CD14-positive monocyte (primary cell): ENCODE measurements around the gene SYNE2. TPM values are rescaled to one million over a fixed set of nuclear protein-coding genes. Genes with fewer than 3 reads are reported as not detected.

Experiments used
- DNase-seq, 3 donors: peaks; one replicate each; pipeline ENCODE4 v3.0.0-alpha.2; 2011 to 2022
- H2AFZ ChIP-seq: 2 replicates; pipeline ENCODE4 v1.6.0; 2012; ENCODE audit warnings: mild to moderate bottlenecking, low read depth, low read length, inconsistent platforms; ENCODE audit not compliant: insufficient read depth, poor library complexity, severe bottlenecking
- H3K27ac ChIP-seq, 2 donors: 1 replicate in 1 of 2; 2 replicates in 1 of 2; pipeline ENCODE4 v1.5.1; 2012 to 2013; ENCODE audit warnings: low read length in 2 of 2, control low read depth in 1 of 2, inconsistent platforms in 1 of 2, low read depth in 1 of 2, mild to moderate bottlenecking in 1 of 2
- H3K27me3 ChIP-seq, 2 donors: one replicate each; pipeline versions ENCODE4 v1.6.0 to v1.6.1; 2011 to 2013; ENCODE audit warnings: low read length in 2 of 2; ENCODE audit not compliant: control insufficient read depth in 2 of 2, insufficient read depth in 2 of 2
- H3K36me3 ChIP-seq, 2 donors: replicated peaks in 1 of 2; 1 replicate in 1 of 2; 2 replicates in 1 of 2; pipeline versions ENCODE4 v1.5.1 to v1.6.1; 2012 to 2013; ENCODE audit warnings: low read length in 2 of 2, control low read depth in 1 of 2, inconsistent platforms in 1 of 2, mild to moderate bottlenecking in 1 of 2; ENCODE audit not compliant: insufficient read depth in 2 of 2, control insufficient read depth in 1 of 2
- H3K4me1 ChIP-seq, 2 donors: 1 replicate in 1 of 2; 2 replicates in 1 of 2; pipeline versions ENCODE4 v1.5.1 to v1.6.1; 2012 to 2013; ENCODE audit warnings: low read length in 2 of 2, control low read depth in 1 of 2, inconsistent platforms in 1 of 2, mild to moderate bottlenecking in 1 of 2, moderate library complexity in 1 of 2; ENCODE audit not compliant: insufficient read depth in 2 of 2, control insufficient read depth in 1 of 2
- H3K4me2 ChIP-seq: replicated peaks from 2 replicates; pipeline ENCODE3; 2012; ENCODE audit warnings: low read length, moderate library complexity, mild to moderate bottlenecking; ENCODE audit not compliant: poor library complexity, severe bottlenecking; ENCODE audit errors: extremely low read depth
- H3K4me3 ChIP-seq, 3 experiments: fragments of 200-600 bp in 1 of 3; sonication (generic) in 1 of 3; replicated peaks in 1 of 3; 1 replicate in 2 of 3; 2 replicates in 1 of 3; pipeline ENCODE4 v1.5.1; 2011 to 2013; ENCODE audit warnings: low read length in 3 of 3, mild to moderate bottlenecking in 3 of 3, control low read depth in 2 of 3, low read depth in 2 of 3, inconsistent platforms in 1 of 3, moderate library complexity in 1 of 3
- H3K79me2 ChIP-seq: 2 replicates; pipeline ENCODE4 v1.6.0; 2012; ENCODE audit warnings: mild to moderate bottlenecking, control low read depth, inconsistent platforms, low read length, moderate library complexity; ENCODE audit not compliant: insufficient read depth
- H3K9ac ChIP-seq: 2 replicates; pipeline ENCODE4 v1.6.0; 2017; ENCODE audit warnings: low read length, mild to moderate bottlenecking; ENCODE audit not compliant: insufficient read depth, poor library complexity, severe bottlenecking
- H3K9me3 ChIP-seq, 2 donors: replicated peaks in 1 of 2; 1 replicate in 1 of 2; 2 replicates in 1 of 2; pipeline versions ENCODE4 v1.5.1 to v1.6.1; 2012 to 2013; ENCODE audit warnings: low read length in 2 of 2, control low read depth in 1 of 2; ENCODE audit not compliant: control insufficient read depth in 1 of 2, insufficient read depth in 1 of 2
- H4K20me1 ChIP-seq: 2 replicates; pipeline ENCODE4 v1.6.0; 2012; ENCODE audit warnings: mild to moderate bottlenecking, low read length, control low read depth, moderate library complexity; ENCODE audit not compliant: insufficient read depth
- H3K27ac Mint-ChIP-seq, 7 donors: one replicate each; pipeline ENCODE4 v1.8.0; 2020; ENCODE audit warnings: mild to moderate bottlenecking in 7 of 7, mixed read lengths in 7 of 7, moderate library complexity in 6 of 7, inconsistent platforms in 2 of 7
- H3K27me3 Mint-ChIP-seq, 3 donors: one replicate each; pipeline ENCODE4 v1.8.0; 2021 to 2022; ENCODE audit warnings: low read depth in 3 of 3, mild to moderate bottlenecking in 3 of 3, mixed read lengths in 3 of 3, moderate library complexity in 3 of 3, inconsistent platforms in 1 of 3
- H3K36me3 Mint-ChIP-seq, 2 donors: one replicate each; pipeline ENCODE4 v1.8.0; 2020; ENCODE audit warnings: mixed read lengths in 2 of 2, inconsistent platforms in 1 of 2, mild to moderate bottlenecking in 1 of 2
- H3K4me1 Mint-ChIP-seq: one replicate; pipeline ENCODE4 v1.8.0; 2020; ENCODE audit warnings: mild to moderate bottlenecking, mixed read lengths
- H3K4me3 Mint-ChIP-seq, 2 donors: one replicate each; pipeline ENCODE4 v1.8.0; 2020; ENCODE audit warnings: mild to moderate bottlenecking in 2 of 2, mixed read lengths in 2 of 2, moderate library complexity in 1 of 2
- H3K9me3 Mint-ChIP-seq, 7 donors: one replicate each; pipeline ENCODE4 v1.8.0; 2020 to 2022; ENCODE audit warnings: mixed read lengths in 7 of 7, mild to moderate bottlenecking in 6 of 7, moderate library complexity in 6 of 7, inconsistent platforms in 2 of 7
- whole genome bisulfite sequencing: methylation state at CpG from one replicate; pipeline ENCODE4 v1.1.5; 2013; ENCODE audit warnings: missing lambda C conversion rate; ENCODE audit not compliant: insufficient coverage; 5-methylcytosine and 5-hydroxymethylcytosine counted together
- intact Hi-C, 2 donors: fragments of 100-400 bp; cut with micrococcal nuclease; formaldehyde crosslinking; loops; one replicate each; pipeline versions ENCODE4 v1.15.0 to v1.15.1; 2023
- polyA plus RNA-seq, 3 donors: library from polyadenylated mRNA; depleted of rRNA in 1 of 3; unstranded in 2 of 3; stranded (reverse) in 1 of 3; fragments of 300-500 nt in 2 of 3; fragments of >200 nt in 1 of 3; fragmentation: Illumina TruSeq in 2 of 3; gene quantifications; 1 replicate in 2 of 3; 2 replicates in 1 of 3; pipeline ENCODE4 v1.2.3, GENCODE V29; 2012 to 2021
- TF ChIP-seq, protein P1 (sequence below): fragments of 200-600 bp; IDR thresholded peaks from one replicate; pipeline ENCODE4 v1.8.0; 2022; ENCODE audit warnings: antibody characterized with exemption, mild to moderate bottlenecking

SYNE2 gene
- polyA plus RNA-seq, 3 donors: 0.06 to 0.46 (median 0.44) TPM

DNA sequence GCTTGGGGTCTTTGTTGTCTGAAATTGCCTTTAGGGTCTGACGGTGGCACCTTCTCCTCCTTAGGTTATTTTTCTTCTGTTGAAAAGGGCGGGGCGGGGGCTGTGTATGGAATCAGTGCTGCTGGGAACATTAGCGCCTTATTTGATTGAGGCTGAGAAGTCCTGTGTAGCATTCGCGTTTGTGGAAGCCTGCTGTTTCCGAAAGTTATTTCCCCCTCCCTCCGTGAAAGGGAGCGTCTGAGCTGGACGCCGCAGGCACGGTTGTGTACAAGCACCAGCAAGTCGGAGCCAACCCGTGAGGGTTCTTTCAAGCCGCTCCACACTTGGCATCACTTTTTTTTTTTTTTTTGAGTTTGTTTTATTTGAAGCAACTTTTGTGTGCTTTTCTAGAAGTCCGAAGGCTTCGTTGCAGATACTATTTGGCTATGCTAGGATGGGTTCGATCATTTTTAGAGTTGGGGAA lies 1.1 kb downstream of the SYNE2 start:
- Mint-ChIP-seq H3K9me3 (peaks cover 2 to 15% (median 6%) of the 10 kb centered on the region in 7 donors), H3K36me3 (peaks cover 0 to 2% of the 10 kb centered on the region in 2 donors), H3K27ac (no peak overlapping the region), H3K4me1 (peaks cover 12% of the 10 kb centered on the region), H3K27me3 (peaks cover 67 to 83% (median 73%) of the 10 kb centered on the region in 3 donors), H3K4me3 (peak overlapping the region; percentile 73 to 89)
- H4K20me1 ChIP-seq: no peaks in the 10 kb centered on the region
- H3K9ac ChIP-seq: no peak overlapping the region
- no peak for DNase-seq
- no peaks in the 10 kb centered on the region for H3K79me2 ChIP-seq
- H3K4me3 ChIP-seq: peak overlapping the region in 1 of 3 experiments; percentile 49
- peaks cover 67 to 78% of the 10 kb centered on the region in 2 donors for H3K27me3 ChIP-seq
- H2AFZ ChIP-seq: peak overlapping the region; percentile 35
- TF ChIP-seq, protein P1, sequence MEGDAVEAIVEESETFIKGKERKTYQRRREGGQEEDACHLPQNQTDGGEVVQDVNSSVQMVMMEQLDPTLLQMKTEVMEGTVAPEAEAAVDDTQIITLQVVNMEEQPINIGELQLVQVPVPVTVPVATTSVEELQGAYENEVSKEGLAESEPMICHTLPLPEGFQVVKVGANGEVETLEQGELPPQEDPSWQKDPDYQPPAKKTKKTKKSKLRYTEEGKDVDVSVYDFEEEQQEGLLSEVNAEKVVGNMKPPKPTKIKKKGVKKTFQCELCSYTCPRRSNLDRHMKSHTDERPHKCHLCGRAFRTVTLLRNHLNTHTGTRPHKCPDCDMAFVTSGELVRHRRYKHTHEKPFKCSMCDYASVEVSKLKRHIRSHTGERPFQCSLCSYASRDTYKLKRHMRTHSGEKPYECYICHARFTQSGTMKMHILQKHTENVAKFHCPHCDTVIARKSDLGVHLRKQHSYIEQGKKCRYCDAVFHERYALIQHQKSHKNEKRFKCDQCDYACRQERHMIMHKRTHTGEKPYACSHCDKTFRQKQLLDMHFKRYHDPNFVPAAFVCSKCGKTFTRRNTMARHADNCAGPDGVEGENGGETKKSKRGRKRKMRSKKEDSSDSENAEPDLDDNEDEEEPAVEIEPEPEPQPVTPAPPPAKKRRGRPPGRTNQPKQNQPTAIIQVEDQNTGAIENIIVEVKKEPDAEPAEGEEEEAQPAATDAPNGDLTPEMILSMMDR: no peak
- H3K9me3 ChIP-seq: peaks cover 0 to 12% of the 10 kb centered on the region in 2 donors
- intact Hi-C loops: no loop called here
- no peaks in the 10 kb centered on the region for H3K36me3 ChIP-seq
- peaks cover 5 to 15% of the 10 kb centered on the region in 2 donors for H3K4me1 ChIP-seq
- H3K4me2 ChIP-seq: peak overlapping the region; percentile 70
- no peak overlapping the region for H3K27ac ChIP-seq
- 0% methylated on average over 12 of the region's 18 CpGs for WGBS

DNA sequence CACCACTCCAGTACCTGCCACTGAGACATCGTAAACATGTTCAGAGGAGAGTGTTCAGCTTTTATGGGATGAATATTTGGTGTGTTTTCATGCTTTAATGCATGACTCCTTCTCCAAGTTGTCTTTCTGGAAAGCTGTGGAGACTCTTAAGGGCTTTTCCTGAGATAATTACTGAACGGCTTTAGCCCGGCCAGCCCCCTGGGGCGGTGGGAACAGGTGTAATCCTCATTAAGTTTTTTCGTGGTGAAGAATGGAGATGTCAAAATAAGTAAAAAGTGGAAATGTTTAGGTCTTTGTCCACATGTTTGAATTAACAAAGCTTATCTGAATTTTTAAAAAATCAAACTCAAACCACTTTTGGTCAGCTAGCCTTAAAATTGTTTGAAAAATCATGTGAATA lies 1.5 kb downstream of the SYNE2 start:
- peaks cover 70 to 78% of the 10 kb centered on the region in 2 donors for H3K27me3 ChIP-seq
- H3K9ac ChIP-seq: no peak overlapping the region
- TF ChIP-seq, protein P1: no peak
- H2AFZ ChIP-seq: no peak overlapping the region
- no peak overlapping the region for H3K4me3 ChIP-seq
- H3K27ac ChIP-seq: no peak overlapping the region
- WGBS: 36% methylated on average over 3 of the region's 5 CpGs
- H4K20me1 ChIP-seq: no peaks in the 10 kb centered on the region
- H3K79me2 ChIP-seq: no peaks in the 10 kb centered on the region
- H3K9me3 ChIP-seq: peaks cover 0 to 12% of the 10 kb centered on the region in 2 donors
- peaks cover 12% of the 10 kb centered on the region for H3K4me1 Mint-ChIP-seq
- peak overlapping the region in 1 of 2 donors; percentile 89 for H3K4me3 Mint-ChIP-seq
- no peaks in the 10 kb centered on the region for H3K36me3 ChIP-seq
- no peak for DNase-seq
- peaks cover 0 to 2% of the 10 kb centered on the region in 2 donors for H3K36me3 Mint-ChIP-seq
- H3K27ac Mint-ChIP-seq: no peak overlapping the region
- H3K27me3 Mint-ChIP-seq: peaks cover 71 to 84% (median 72%) of the 10 kb centered on the region in 3 donors
- H3K4me2 ChIP-seq: no peak overlapping the region
- intact Hi-C loops: no loop called here
- H3K4me1 ChIP-seq: peaks cover 5 to 15% of the 10 kb centered on the region in 2 donors
- H3K9me3 Mint-ChIP-seq: peaks cover 2 to 15% (median 6%) of the 10 kb centered on the region in 7 donors
